Hepatocyte (in vitro differentiated cells): ENCODE results near the gene PRSS57.

Experiments used
- EZH2 ChIP-seq: fragments of 200-600 bp; sonication (generic); IDR thresholded peaks from 2 replicates; pipeline ENCODE4 v1.6.1; 2016; ENCODE audit warnings: antibody characterized with exemption, mild to moderate bottlenecking, borderline replicate concordance
- TF ChIP-seq, protein P1 (sequence below): fragments of 200-600 bp; sonication (generic); IDR thresholded peaks from 2 replicates; pipeline ENCODE4 v1.5.1; 2016; ENCODE audit warnings: antibody characterized with exemption, mild to moderate bottlenecking; ENCODE audit not compliant: poor library complexity

DNA sequence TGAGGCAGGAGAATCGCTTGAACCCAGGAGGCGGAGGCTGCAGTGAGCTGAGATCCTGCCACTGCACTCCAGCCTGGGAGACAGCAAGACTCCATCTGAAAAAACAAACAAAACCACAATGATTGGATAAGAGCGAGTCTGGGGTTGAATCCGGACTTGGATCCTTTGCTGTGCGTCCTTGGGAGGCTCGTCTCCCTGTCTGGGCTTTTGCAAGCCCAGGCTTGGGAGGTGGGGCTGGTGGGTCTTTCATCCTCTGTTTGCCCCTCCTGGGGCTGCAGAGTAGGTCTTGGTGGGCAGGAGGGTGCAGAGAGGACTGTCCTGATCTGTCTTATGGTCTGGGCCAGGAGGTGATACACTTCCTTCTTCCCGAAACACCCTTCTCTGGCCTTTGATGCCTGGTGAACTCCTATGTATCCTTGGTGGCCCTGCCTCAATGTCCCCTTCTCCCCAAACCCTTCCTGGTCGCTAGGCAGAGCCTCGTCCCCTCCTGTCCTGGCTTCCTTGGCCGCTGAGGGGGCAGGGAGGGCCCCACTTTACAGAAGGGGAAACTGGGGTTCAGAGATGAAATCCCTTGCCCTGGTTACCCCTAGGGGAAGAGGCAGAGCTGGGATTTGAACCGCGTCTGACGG is 30.3 kb upstream of the PRSS57 start:
- TF ChIP-seq EZH2, result no peak
- TF ChIP-seq, protein P1, sequence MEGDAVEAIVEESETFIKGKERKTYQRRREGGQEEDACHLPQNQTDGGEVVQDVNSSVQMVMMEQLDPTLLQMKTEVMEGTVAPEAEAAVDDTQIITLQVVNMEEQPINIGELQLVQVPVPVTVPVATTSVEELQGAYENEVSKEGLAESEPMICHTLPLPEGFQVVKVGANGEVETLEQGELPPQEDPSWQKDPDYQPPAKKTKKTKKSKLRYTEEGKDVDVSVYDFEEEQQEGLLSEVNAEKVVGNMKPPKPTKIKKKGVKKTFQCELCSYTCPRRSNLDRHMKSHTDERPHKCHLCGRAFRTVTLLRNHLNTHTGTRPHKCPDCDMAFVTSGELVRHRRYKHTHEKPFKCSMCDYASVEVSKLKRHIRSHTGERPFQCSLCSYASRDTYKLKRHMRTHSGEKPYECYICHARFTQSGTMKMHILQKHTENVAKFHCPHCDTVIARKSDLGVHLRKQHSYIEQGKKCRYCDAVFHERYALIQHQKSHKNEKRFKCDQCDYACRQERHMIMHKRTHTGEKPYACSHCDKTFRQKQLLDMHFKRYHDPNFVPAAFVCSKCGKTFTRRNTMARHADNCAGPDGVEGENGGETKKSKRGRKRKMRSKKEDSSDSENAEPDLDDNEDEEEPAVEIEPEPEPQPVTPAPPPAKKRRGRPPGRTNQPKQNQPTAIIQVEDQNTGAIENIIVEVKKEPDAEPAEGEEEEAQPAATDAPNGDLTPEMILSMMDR, result no peak
